ENCODE data around the gene MPST.

MPST gene

GRCh38 chr22:37033605-37034430 is 14.3 kb downstream of the MPST start:
- intact Hi-C loops (cut with DNase I): no loop called here
- DNase-seq: no peak

GRCh38 chr22:37036655-37037377 is 17.3 kb downstream of the MPST start:
- peak in 9 of 42 donors; percentile 36 to 68 (median 55) for DNase-seq
- intact Hi-C loops (cut with DNase I): no loop called here

GRCh38 chr22:37037669-37038068 is 18.1 kb downstream of the MPST start:
- no peak for DNase-seq
- intact Hi-C loops (cut with DNase I): no loop called here

GRCh38 chr22:37039466-37039865 is 19.9 kb downstream of the MPST start:
- intact Hi-C loops (cut with DNase I): no loop called here
- no peak for DNase-seq

- intact Hi-C loops (cut with DNase I): no loop called here
- no peak for DNase-seq
These were observed 23.8 kb downstream of the MPST start for GRCh38 chr22:37043209-37043827.

- peak in 2 of 42 donors; percentile 35 to 49 for DNase-seq
- intact Hi-C loops (cut with DNase I): no loop called here
These were observed 24.4 kb downstream of the MPST start for GRCh38 chr22:37043828-37044538.

- intact Hi-C loops (cut with DNase I): no loop called here
- DNase-seq: peak in 5 of 42 donors; percentile 62 to 73 (median 67)
These were observed 25.4 kb downstream of the MPST start for GRCh38 chr22:37044634-37045625.

GRCh38 chr22:37045958-37046357 is 26.4 kb downstream of the MPST start:
- peak in 2 of 42 donors; percentile 32 to 38 for DNase-seq
- intact Hi-C loops (cut with DNase I): no loop called here

- DNase-seq: no peak
- intact Hi-C loops (cut with DNase I): no loop called here
These were observed 27.0 kb downstream of the MPST start for GRCh38 chr22:37046589-37046988.

- intact Hi-C loops (cut with DNase I): no loop called here
- DNase-seq: no peak
These were observed 27.5 kb downstream of the MPST start for GRCh38 chr22:37047006-37047405.

- DNase-seq: no peak
- intact Hi-C loops (cut with DNase I): no loop called here
These were observed 28.6 kb downstream of the MPST start for GRCh38 chr22:37048133-37048532.

GRCh38 chr22:37049224-37049623 is 29.7 kb downstream of the MPST start:
- no peak for DNase-seq
- intact Hi-C loops (cut with DNase I): no loop called here

GRCh38 chr22:37050913-37051312 is 31.4 kb downstream of the MPST start:
- intact Hi-C loops (cut with DNase I): no loop called here
- DNase-seq: no peak

- intact Hi-C loops (cut with DNase I): no loop called here
- peak in 41 of 42 donors; percentile 61 to 92 (median 83) for DNase-seq
These were observed 32.1 kb downstream of the MPST start, which contains the start of gene KCTD17 for GRCh38 chr22:37051391-37052385. Gene KCTD17, plus strand, starts transcription at chr22:37051742. Its CDS starts 19 bp downstream, at chr22:37051761.

GRCh38 chr22:37052386-37053309 is 33.1 kb downstream of the MPST start:
- peak in 1 of 42 donors; percentile 27 for DNase-seq
- intact Hi-C loops (cut with DNase I): no loop called here

Measured in head of caudate nucleus (tissue), 42 donors.